Measurements from ENCODE around the gene MCAM.

MCAM gene

GRCh38 chr11:119314726-119315125 lies 2.2 kb downstream of the MCAM start:
- TF ChIP-seq REST (IDR thresholded peaks at IDR 0.05; ENCODE audit: low read depth) (no peak), ZBTB7A (IDR thresholded peaks at IDR 0.05; ENCODE audit: low read depth) (peak; percentile 10; the same call in 1 of the 2 replicates), FOXM1 (IDR thresholded peaks at IDR 0.05; ENCODE audit: borderline replicate concordance, low read depth) (no peak), TEAD4 (IDR thresholded peaks at IDR 0.05) (no peak), CEBPB (IDR thresholded peaks at IDR 0.05) (no peak)

GRCh38 chr11:119310682-119311052 lies 6.3 kb downstream of the MCAM start:
- TF ChIP-seq TAF1 (IDR thresholded peaks at IDR 0.05; ENCODE audit: low read depth) (no peak), TCF12 (IDR thresholded peaks at IDR 0.05; ENCODE audit: low read depth) (no peak)

- TF ChIP-seq TCF12 (IDR thresholded peaks at IDR 0.05; ENCODE audit: low read depth) (no peak), EP300 (IDR thresholded peaks at IDR 0.05; ENCODE audit: borderline replicate concordance) (no peak), ZBTB7A (IDR thresholded peaks at IDR 0.05; ENCODE audit: low read depth) (no peak), TEAD4 (IDR thresholded peaks at IDR 0.05) (no peak), FOXM1 (IDR thresholded peaks at IDR 0.05; ENCODE audit: borderline replicate concordance, low read depth) (no peak), REST (IDR thresholded peaks at IDR 0.05; ENCODE audit: low read depth) (no peak), CEBPB (IDR thresholded peaks at IDR 0.05) (no peak)
- TF ChIP-seq, protein P1, sequence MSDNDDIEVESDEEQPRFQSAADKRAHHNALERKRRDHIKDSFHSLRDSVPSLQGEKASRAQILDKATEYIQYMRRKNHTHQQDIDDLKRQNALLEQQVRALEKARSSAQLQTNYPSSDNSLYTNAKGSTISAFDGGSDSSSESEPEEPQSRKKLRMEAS (IDR thresholded peaks at IDR 0.05), result no peak
Measured at GRCh38 chr11:119309953-119310681, 6.8 kb downstream of the MCAM start.

GRCh38 chr11:119309411-119309810 lies 7.5 kb downstream of the MCAM start:
- TF ChIP-seq RAD21 (IDR thresholded peaks at IDR 0.05; ENCODE audit: low read depth), result no peak
- no peak for TF ChIP-seq YY1 (IDR thresholded peaks at IDR 0.05; ENCODE audit: low read depth)
- no peak for TF ChIP-seq ZBTB7A (IDR thresholded peaks at IDR 0.05; ENCODE audit: low read depth)

DNA sequence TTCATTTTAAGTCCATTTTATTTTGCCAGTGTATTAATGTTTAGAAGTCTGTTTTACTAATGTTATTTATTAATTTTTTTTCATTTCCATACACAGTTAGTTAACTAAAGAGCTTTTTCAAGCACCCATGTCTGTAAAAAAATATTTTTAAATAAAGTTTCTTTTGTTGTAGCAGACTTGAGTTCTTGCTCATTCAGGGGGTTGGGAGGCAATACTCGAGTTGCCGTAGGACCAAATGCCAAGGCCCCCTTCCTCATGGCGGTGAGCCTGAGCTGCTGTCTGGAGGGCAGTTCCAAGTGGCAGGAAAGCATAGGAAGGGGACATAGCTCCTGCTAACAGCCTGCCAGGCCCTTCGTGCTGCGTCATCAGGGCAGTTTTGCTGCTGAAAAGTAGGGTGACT lies 9.0 kb downstream of the MCAM start:
- no peak for TF ChIP-seq TAF1 (IDR thresholded peaks at IDR 0.05; ENCODE audit: low read depth)
- TF ChIP-seq CEBPB (IDR thresholded peaks at IDR 0.05), result no peak
- no peak for TF ChIP-seq TCF12 (IDR thresholded peaks at IDR 0.05; ENCODE audit: low read depth)
- no peak for TF ChIP-seq RAD21 (IDR thresholded peaks at IDR 0.05; ENCODE audit: low read depth)
- no peak for TF ChIP-seq ZBTB7A (IDR thresholded peaks at IDR 0.05; ENCODE audit: low read depth)
- TF ChIP-seq REST (IDR thresholded peaks at IDR 0.05; ENCODE audit: low read depth), result no peak
- TF ChIP-seq CREB1 (IDR thresholded peaks at IDR 0.05; ENCODE audit: low read depth), result no peak
- no peak for TF ChIP-seq TEAD4 (IDR thresholded peaks at IDR 0.05)
- no peak for TF ChIP-seq FOXM1 (IDR thresholded peaks at IDR 0.05; ENCODE audit: borderline replicate concordance, low read depth)
- TF ChIP-seq, protein P2, sequence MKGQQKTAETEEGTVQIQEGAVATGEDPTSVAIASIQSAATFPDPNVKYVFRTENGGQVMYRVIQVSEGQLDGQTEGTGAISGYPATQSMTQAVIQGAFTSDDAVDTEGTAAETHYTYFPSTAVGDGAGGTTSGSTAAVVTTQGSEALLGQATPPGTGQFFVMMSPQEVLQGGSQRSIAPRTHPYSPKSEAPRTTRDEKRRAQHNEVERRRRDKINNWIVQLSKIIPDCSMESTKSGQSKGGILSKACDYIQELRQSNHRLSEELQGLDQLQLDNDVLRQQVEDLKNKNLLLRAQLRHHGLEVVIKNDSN (IDR thresholded peaks at IDR 0.05), result no peak
- TF ChIP-seq, protein P1 (IDR thresholded peaks at IDR 0.05), result no peak
- TF ChIP-seq EP300 (IDR thresholded peaks at IDR 0.05; ENCODE audit: borderline replicate concordance), result no peak

DNA sequence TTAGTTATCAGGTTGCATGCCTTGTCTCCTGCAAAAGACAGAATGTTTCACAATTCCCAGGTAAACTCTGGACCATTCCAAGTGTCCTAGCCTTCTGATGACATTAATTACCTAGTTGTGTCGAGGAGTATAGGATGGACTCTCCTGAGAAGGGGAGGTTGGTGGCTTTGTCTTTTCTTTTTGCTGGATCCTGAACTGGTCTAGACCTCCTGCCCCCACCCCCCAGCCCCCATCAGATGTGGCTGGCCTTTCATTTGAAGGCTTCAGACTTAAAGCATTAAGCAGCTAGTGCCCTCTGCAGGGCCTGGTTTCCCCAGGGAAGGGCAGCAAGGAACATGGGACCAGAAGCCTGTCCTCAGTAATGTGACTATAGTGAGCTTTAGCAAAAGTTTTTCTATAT lies 9.7 kb downstream of the MCAM start:
- TF ChIP-seq CREB1 (IDR thresholded peaks at IDR 0.05; ENCODE audit: low read depth), result no peak
- no peak for TF ChIP-seq YY1 (IDR thresholded peaks at IDR 0.05; ENCODE audit: low read depth)
- TF ChIP-seq RAD21 (IDR thresholded peaks at IDR 0.05; ENCODE audit: low read depth), result peak; percentile 35; the same call in 1 of the 2 replicates
- TF ChIP-seq, protein P2 (IDR thresholded peaks at IDR 0.05), result no peak
- no peak for TF ChIP-seq TEAD4 (IDR thresholded peaks at IDR 0.05)
